HUES64 (cell line): ENCODE results near the gene TANK.
"Not testable (repeated sequence)": the region's sequence is repeated elsewhere in the genome, so short reads cannot be mapped to it uniquely, and the experiment has no call there.

Experiments
- H3K27ac ChIP-seq: 2 replicates; pipeline ENCODE4 v1.7.0; 2013; ENCODE audit warnings: low read depth, low read length, inconsistent platforms
- H3K27me3 ChIP-seq: 2 replicates; pipeline ENCODE4 v1.6.1; 2013; ENCODE audit warnings: mild to moderate bottlenecking, low read length; ENCODE audit not compliant: insufficient read depth
- H3K36me3 ChIP-seq: 2 replicates; pipeline ENCODE4 v1.6.1; 2013; ENCODE audit warnings: mild to moderate bottlenecking, low read length; ENCODE audit not compliant: insufficient read depth
- H3K4me1 ChIP-seq: 2 replicates; pipeline ENCODE4 v1.6.1; 2013; ENCODE audit warnings: mild to moderate bottlenecking, low read length, moderate library complexity; ENCODE audit not compliant: insufficient read depth
- H3K4me3 ChIP-seq: 2 replicates; pipeline ENCODE4 v1.5.1; 2013; ENCODE audit warnings: mild to moderate bottlenecking, low read length, moderate library complexity
- H3K9ac ChIP-seq: 2 replicates; pipeline ENCODE4 v1.6.1; 2013; ENCODE audit warnings: mild to moderate bottlenecking, low read depth, low read length
- H3K9me3 ChIP-seq: 2 replicates; pipeline ENCODE4 v1.6.1; 2013; ENCODE audit warnings: low read depth, low read length; ENCODE audit not compliant: insufficient read depth
- WGBS: fragments of 150-250, 120-280 bp; methylation state at CpG from one replicate; pipeline ENCODE4 v1.1.7; 2013; ENCODE audit warnings: missing lambda C conversion rate; 5-methylcytosine and 5-hydroxymethylcytosine counted together

TANK gene

DNA sequence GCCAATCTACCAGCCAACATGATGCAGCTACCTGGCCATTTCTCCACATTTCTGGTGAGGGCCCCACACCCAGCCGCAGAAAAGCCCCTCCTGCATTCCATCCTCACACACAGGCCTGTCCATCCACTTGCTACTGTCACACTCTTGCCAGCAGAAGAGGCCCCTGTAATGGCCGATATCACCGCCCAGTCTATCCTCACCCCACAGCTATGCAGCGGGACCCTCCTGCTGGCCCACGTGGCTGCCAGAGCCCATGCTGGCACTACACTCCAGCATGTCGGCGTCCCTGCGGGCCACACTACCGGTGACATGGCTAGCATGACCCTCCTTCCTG, 122.0 kb downstream of the TANK start:
- not testable (repeated sequence) for H3K27ac ChIP-seq, H3K9ac ChIP-seq, H3K36me3 ChIP-seq, H3K4me3 ChIP-seq, H3K27me3 ChIP-seq, H3K4me1 ChIP-seq
- WGBS = 96% methylated on average over 9 of the region's 9 CpGs
- peaks cover 20% of the 10 kb centered on the region for H3K9me3 ChIP-seq

DNA sequence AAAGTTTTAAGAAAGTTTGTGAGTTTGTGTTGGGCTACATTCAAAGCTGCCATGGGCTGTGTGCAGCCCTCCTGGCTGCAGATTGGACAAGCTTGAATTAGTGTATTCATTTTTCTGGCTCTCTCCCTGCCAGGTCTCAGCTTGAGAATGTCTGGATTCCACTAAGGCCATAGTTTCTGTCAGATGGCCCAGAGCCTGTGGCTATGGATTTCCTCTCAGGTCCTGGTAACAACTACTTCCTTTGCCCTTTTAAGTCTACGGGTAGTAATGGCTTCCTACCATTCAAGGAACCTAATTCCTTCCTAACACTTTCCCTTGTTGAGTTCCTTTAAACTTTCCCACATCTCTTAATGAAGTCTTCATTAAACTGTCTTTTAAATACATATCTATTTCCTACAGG, 123.7 kb downstream of the TANK start:
- 85% methylated on average over 1 of the region's 1 CpG for WGBS
- H3K27ac ChIP-seq = no peak overlapping the region
- no peaks in the 10 kb centered on the region for H3K4me1 ChIP-seq
- H3K9me3 ChIP-seq = peaks cover 16% of the 10 kb centered on the region
- no peaks in the 10 kb centered on the region for H3K36me3 ChIP-seq
- no peaks in the 10 kb centered on the region for H3K27me3 ChIP-seq
- no peak overlapping the region for H3K4me3 ChIP-seq
- no peak overlapping the region for H3K9ac ChIP-seq
